ENCODE results near the gene GIT1.
"Not testable (repeated sequence)": the region's sequence is repeated elsewhere in the genome, so short reads cannot be mapped to it uniquely, and the experiment has no call there.

Gene GIT1

GRCh38 chr17:29566473-29567303 lies 22.8 kb downstream of the GIT1 start, which contains the start of gene ABHD15:
Gene ABHD15, minus strand, starts transcription at chr17:29567037. Its CDS starts 71 bp downstream, at chr17:29566966.
- no peak for FAIRE-seq

DNA sequence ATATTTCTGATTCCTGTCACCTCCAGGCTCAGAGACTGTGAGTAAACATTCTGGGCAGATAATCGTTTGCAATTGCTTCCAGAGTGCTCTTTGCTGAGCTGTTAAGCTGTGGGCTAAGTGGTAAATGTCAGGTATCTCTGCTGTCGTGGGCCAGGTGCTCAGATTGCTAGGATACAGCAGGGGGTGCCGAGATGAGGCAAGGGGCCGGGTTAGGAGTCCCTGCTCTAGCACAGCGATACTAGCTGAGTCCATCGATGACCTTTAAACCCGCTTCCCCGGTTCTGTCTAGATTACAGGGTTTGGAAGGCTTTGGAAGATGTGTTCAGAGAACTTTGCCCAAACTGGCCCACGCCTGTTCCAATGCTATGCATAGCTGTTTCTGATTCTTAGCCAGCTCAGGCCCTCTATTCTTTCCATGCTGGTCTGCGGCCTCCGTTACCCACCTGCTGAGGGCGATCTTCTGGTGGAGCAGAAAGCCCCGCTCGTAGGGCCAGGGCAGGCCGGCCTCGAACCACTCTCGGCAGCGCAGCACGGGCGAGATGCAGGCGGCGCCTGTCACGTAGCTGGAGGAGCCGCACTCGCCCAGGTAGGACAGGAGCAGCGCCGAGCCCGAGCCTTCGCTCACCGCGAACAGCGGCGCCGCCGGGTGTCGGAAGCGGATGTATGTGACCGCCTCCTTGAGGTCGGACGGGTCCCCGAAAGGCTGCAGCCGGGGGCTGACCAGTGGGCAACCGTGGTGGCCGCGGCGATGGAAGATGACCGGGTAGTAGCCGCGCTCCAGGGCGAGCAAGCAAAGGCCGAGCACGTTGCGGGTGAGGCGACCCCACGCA lies 23.6 kb downstream of the GIT1 start:
- FAIRE-seq, result no peak

GRCh38 chr17:29563816-29564215 lies 25.6 kb downstream of the GIT1 start:
- FAIRE-seq, result no peak

DNA sequence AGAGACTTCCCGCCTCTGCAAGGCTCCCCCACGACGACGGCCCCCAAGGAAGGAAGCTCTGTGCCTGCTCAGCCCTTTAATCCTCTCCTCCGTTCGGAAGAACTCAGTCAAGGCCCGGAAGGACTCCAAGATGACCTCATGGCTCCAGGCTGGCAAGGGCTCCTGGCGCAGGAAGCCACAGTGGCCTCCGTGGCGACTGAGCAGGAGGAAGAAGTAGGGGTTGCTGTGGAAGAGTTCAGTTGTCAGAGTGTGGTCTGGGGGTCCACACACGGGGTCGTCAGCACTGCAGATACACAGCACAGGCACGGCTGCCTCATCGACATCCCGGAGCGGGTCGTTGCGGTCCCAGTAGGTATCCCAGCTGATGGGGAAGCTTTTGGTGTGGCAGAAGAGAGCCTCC lies 26.8 kb downstream of the GIT1 start:
- FAIRE-seq, result no peak

DNA sequence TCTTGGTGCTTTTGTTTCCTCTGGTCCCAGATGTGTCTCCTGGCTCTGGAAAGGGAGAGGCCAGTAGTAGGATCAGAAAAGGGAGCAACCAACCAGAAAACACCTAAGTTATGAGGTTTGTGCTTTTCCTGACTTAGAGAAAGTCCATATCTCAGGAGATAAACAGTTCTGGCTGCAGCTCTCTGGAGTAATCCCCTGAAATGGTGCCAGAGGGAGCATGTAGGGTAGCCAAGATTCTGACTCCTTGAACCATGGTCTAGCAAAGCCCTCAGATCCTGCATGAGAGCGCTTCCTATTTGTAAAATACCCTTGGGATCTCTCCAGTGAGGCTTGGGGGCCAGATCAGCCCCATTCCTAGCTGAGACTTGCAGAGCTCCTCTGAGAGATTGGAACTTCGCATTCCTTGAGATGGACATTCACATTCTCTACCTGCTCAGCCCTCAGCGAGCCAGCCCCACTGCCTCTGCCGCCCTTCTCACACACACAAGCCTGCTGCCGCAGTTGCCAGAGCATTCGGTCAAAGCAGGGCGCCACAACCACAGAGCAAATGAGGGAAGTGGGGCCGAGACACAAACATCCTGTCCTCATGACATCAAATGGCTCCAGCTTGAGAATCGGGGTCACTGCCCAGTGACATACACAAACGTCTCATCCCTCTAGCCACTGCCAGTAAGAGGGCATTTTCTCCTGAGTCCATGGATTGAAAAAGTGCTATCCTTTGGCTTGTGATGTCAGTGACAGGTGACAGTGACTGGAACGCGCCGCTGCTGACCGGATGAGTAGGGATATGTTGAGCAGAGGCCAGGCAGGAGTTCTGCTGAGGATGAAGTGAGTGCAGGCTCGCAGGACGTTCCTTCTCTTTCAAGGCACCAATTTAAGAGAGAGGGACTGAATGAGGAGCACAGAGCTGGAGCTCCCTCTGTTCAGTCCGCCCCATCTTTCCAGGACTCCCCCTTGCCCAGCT lies 27.6 kb downstream of the GIT1 start:
- FAIRE-seq, result no peak

DNA sequence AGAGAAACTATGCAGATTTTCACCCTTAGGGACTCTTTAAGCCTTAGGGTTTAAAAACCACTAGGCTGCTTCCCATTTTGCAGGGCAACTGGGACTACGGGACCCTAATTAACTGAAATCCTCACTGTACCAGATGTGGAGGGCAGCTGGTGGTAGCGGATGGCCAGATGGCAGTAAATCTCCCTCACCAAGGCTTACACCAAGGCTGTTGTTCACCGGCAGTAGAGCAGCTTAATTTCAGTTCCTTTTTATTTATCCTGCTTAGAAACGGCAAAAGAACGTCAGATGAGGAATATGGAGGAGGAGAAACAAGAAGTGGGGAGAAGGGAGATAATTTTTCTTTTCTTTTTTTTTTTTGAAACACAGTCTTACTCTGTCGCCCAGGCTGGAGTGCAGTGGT lies 29.1 kb downstream of the GIT1 start:
- no peak for FAIRE-seq

DNA sequence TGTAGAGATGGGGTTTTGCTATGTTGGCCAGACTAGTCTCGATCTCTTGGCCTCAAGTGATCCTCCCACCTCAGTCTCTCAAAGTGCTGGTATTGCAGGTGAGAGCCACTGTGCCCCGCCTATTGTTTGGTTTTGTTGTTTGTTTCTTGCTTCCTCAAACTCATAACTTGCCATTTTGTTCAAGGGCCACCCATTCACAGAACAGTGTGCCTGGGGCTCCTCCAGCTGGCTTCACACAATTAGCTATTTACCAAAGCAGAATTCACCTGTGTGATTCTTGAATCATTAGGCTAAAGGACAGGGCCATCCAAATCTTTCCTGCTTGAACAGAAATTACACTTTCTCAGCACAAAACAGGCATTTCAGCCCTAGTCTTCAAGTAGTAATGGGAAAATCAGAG lies 29.8 kb downstream of the GIT1 start:
- FAIRE-seq, result no peak

GRCh38 chr17:29558139-29558538 lies 31.3 kb downstream of the GIT1 start:
- FAIRE-seq, result not testable (repeated sequence)

- no peak for FAIRE-seq
Measured at GRCh38 chr17:29557739-29558116, 31.7 kb downstream of the GIT1 start.

- no peak for FAIRE-seq
Measured at GRCh38 chr17:29557085-29557738, 32.2 kb downstream of the GIT1 start.

- no peak for FAIRE-seq
Measured at GRCh38 chr17:29555840-29556239, 33.6 kb downstream of the GIT1 start.

DNA sequence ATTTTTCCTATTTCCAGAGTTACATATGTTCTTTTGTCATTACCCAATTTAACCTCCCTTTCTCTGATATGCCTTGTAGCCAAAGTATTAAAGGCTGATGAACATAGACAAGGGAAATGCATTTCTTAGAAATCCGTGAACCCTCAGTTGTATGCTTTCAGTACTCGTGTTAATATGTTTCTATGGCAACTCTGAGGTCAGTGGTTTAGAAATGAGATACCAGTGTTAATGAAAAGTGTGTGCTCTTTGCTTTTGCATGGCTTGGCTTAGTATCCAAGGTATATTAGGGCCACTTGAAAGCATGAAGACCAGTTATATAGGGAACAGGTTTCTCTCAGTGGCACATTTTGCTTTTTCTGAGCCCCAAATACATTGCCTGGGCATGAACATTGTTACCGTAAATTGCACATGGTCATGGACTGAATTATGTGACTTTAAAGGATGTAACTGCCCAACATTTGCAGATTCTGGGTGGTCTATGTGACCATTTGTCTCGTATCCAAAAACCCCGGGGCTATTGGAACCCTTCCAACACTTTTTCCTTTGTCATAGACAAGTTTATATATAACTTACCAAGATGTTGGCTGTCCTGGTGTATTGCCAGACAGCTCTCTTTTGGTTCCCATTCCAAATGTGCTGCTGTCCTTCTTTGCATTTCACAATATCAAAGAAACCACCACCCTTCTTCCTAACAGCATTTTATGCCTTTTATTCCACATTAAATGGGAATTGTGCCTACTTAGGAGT lies 40.1 kb downstream of the GIT1 start:
- FAIRE-seq, result no peak

DNA sequence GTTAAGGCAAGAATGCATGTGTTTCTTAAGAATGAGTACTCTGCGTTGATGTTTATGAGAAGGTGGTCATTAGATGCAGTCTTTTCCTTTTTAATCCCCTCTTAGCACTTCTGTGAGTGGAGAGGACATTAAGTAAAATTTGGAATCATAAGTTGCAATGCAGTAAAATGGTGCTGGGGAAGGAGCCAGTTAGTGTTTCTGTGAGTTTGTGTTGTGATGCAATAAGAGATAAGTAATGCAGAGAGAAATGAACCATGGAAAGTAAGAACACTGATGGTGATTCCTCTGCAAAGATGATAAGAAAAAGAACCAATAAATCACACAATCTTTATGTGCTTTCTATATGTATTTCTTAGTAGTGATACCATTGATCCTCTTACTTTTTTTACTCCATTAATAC lies 42.6 kb downstream of the GIT1 start:
- FAIRE-seq, result no peak

- FAIRE-seq, result no peak
Measured at GRCh38 chr17:29546085-29546484, 43.4 kb downstream of the GIT1 start.

- FAIRE-seq, result no peak
Measured at GRCh38 chr17:29544066-29544465, 45.4 kb downstream of the GIT1 start.

GRCh38 chr17:29533976-29534375 lies 55.5 kb downstream of the GIT1 start:
- no peak for FAIRE-seq

DNA sequence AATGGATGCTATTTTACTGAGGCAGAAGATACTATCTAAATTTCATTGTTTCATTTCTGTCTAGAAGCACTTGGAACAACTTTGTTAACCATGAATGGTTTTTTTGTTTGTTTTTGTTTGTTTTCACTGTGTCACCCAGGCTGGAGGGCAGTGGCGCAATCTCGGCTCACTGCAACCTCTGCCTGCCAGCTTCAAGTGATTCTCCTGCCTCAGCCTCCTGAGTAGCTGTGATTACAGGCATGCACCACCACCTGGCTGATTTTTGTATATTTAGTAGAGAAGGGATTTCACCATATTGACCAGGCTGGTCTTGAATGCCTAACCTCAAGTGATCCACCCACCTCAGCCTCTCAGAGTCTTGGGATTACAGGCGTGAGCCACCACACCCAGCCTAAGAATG lies 63.1 kb downstream of the GIT1 start:
- FAIRE-seq, result no peak

GRCh38 chr17:29524692-29525091 lies 64.8 kb downstream of the GIT1 start:
- no peak for FAIRE-seq

Measured in colon (tissue), 2 donors.